Activated CD4-positive, alpha-beta memory T cell treated with anti-CD3 and anti-CD28 coated beads, Interleukin-2, amount 10 ng/mL, durations not matched to agents 7 days and 5 days (primary cell): Measurements from ENCODE around the gene KANK4. TPM values are rescaled to one million over a fixed set of nuclear protein-coding genes. Genes with fewer than 3 reads are reported as not detected.

ENCODE experiments used
- CTCF ChIA-PET: fragments of 350-600 bp; sonication (Branson Sonifier 250); formaldehyde crosslinking; loops from one replicate; lab custom pipeline; 2021; ENCODE audit warnings: antibody characterized with exemption, inconsistent platforms; lab: Charles Lee
- POLR2A ChIA-PET: fragments of 350-600 bp; sonication (Branson Sonifier 250); formaldehyde crosslinking; loops from one replicate; lab custom pipeline; 2021; ENCODE audit warnings: antibody characterized with exemption; lab: Charles Lee
- DNase-seq: peaks from one replicate; pipeline ENCODE4 v3.0.0-alpha.2; 2020
- H3K27ac Mint-ChIP-seq: one replicate; pipeline ENCODE4 v1.8.0; 2021; ENCODE audit warnings: mild to moderate bottlenecking, mixed read lengths
- H3K27me3 Mint-ChIP-seq: one replicate; pipeline ENCODE4 v1.8.0; 2021; ENCODE audit warnings: mixed read lengths
- H3K36me3 Mint-ChIP-seq: one replicate; pipeline ENCODE4 v1.8.0; 2021; ENCODE audit warnings: low read depth, mixed read lengths
- H3K4me1 Mint-ChIP-seq: one replicate; pipeline ENCODE4 v1.8.0; 2021; ENCODE audit warnings: mixed read lengths
- H3K4me3 Mint-ChIP-seq: one replicate; pipeline ENCODE4 v1.8.0; 2021; ENCODE audit warnings: mild to moderate bottlenecking, mixed read lengths
- H3K9me3 Mint-ChIP-seq: one replicate; pipeline ENCODE4 v1.8.0; 2021; ENCODE audit warnings: mixed read lengths
- total RNA-seq, 2 experiments: library from RNA; stranded (reverse); gene quantifications; one replicate each; pipeline ENCODE4 v1.2.3, GENCODE V29; 2021

The KANK4 gene
- total RNA-seq, 2 experiments from 2014 or later: not detected

GRCh38 chr1:62307895-62308492 lies 11.2 kb downstream of the KANK4 start:
- peaks cover 14% of the 10 kb centered on the region for H3K27me3 Mint-ChIP-seq
- no peaks in the 10 kb centered on the region for H3K9me3 Mint-ChIP-seq
- no peak for DNase-seq
- ChIA-PET POLR2A (no interaction called here), CTCF (no interaction called here)
- no peaks in the 10 kb centered on the region for H3K36me3 Mint-ChIP-seq
- no peak overlapping the region for H3K27ac Mint-ChIP-seq
- H3K4me3 Mint-ChIP-seq: no peak overlapping the region
- no peaks in the 10 kb centered on the region for H3K4me1 Mint-ChIP-seq

- CTCF ChIA-PET: no interaction called here
- no peaks in the 10 kb centered on the region for H3K4me1 Mint-ChIP-seq
- H3K36me3 Mint-ChIP-seq: no peaks in the 10 kb centered on the region
- H3K4me3 Mint-ChIP-seq: no peak overlapping the region
- no peak overlapping the region for H3K27ac Mint-ChIP-seq
- POLR2A ChIA-PET: no interaction called here
- no peak for DNase-seq
- peaks cover 13% of the 10 kb centered on the region for H3K27me3 Mint-ChIP-seq
- no peaks in the 10 kb centered on the region for H3K9me3 Mint-ChIP-seq
Measured at GRCh38 chr1:62307446-62307845, 11.8 kb downstream of the KANK4 start.

DNA sequence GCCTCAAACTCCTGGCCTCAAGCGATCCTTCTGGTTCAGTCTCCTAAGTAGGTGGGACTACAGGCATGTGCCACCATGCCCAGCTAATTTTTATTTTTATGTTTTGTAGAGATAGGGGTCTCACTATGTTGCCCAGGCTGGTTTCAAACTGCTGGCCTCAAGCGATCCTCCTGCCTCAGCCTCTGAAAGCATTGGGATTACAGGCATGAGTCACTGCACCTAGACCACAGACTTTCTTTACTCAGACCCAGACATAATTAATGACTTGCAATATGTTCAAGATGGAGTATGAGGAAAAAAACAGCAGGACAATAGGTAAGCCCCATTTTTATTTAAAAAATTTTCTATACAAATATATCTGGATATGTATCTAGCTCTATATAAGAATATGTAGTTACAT lies 13.2 kb downstream of the KANK4 start:
- Mint-ChIP-seq H3K27ac (no peak overlapping the region), H3K4me1 (no peaks in the 10 kb centered on the region), H3K9me3 (no peaks in the 10 kb centered on the region), H3K36me3 (no peaks in the 10 kb centered on the region), H3K27me3 (peaks cover 8% of the 10 kb centered on the region), H3K4me3 (no peak overlapping the region)
- no peak for DNase-seq
- CTCF ChIA-PET: no interaction called here
- POLR2A ChIA-PET: no interaction called here

- POLR2A ChIA-PET: no interaction called here
- Mint-ChIP-seq H3K27me3 (peaks cover 2% of the 10 kb centered on the region), H3K36me3 (no peaks in the 10 kb centered on the region), H3K9me3 (no peaks in the 10 kb centered on the region), H3K4me3 (no peak overlapping the region), H3K27ac (no peak overlapping the region), H3K4me1 (no peaks in the 10 kb centered on the region)
- no peak for DNase-seq
- CTCF ChIA-PET: no interaction called here
Measured at GRCh38 chr1:62304975-62305374, 14.3 kb downstream of the KANK4 start.

DNA sequence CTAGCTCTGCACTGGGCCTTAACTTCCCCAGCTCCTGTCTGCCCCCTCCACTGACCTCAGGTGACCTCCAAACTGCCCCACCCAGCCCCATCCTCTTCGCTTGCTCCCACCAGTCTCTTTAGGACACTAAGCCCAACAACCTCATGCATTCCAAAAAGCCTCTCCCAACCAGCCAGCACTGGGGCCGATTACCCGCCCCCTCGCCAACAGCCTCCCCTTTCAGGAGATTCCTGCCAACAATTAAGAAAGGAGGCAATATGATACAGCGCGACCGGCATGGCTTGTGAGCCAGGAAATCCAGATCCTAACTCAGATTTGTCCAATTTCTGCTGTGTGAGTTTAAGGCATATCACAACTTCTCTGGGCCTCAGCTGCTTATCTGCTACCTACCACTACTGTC lies 14.7 kb downstream of the KANK4 start:
- no peak overlapping the region for H3K27ac Mint-ChIP-seq
- no peak for DNase-seq
- no peaks in the 10 kb centered on the region for H3K36me3 Mint-ChIP-seq
- H3K4me1 Mint-ChIP-seq: no peaks in the 10 kb centered on the region
- CTCF ChIA-PET: no interaction called here
- peaks cover 2% of the 10 kb centered on the region for H3K27me3 Mint-ChIP-seq
- H3K4me3 Mint-ChIP-seq: no peak overlapping the region
- no peaks in the 10 kb centered on the region for H3K9me3 Mint-ChIP-seq
- POLR2A ChIA-PET: no interaction called here

DNA sequence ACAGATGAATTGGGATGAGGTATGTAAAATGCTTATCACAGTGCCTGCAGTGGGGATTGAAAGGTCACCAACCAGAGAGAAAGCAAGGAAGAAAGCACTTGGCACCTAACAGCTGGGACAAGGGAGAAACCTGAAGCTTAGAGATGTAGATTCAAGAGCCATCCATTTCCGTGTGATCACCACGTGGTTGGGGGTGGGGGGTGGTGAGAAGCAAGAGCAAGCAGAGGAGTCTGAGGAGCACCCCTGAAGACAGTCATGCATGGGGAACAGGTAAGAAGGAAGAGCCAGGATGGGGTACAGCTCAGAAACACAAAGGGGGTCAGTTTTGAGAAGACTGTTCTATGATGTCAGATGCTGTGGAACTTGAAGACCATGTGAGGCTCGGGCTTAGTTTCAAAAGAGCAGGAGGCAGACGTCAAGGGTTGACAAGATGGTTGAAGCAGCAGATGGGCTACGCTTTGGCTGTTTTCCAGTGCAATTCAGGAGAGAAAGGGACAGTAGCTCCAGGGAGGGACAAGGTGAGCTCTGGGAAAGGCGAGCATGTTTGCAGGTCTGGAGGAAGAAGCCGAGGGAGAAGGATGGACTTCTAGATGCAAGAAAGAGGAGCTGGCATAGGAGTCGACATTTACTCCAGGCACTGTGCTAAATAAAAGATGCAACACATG lies 17.4 kb downstream of the KANK4 start:
- Mint-ChIP-seq H3K9me3 (no peaks in the 10 kb centered on the region), H3K27ac (no peak overlapping the region), H3K4me1 (no peaks in the 10 kb centered on the region), H3K27me3 (peaks cover 5% of the 10 kb centered on the region), H3K36me3 (no peaks in the 10 kb centered on the region), H3K4me3 (no peak overlapping the region)
- CTCF ChIA-PET: no interaction called here
- POLR2A ChIA-PET: no interaction called here
- no peak for DNase-seq

GRCh38 chr1:62299426-62300200 lies 19.6 kb downstream of the KANK4 start:
- H3K9me3 Mint-ChIP-seq: no peaks in the 10 kb centered on the region
- peaks cover 7% of the 10 kb centered on the region for H3K4me1 Mint-ChIP-seq
- H3K27ac Mint-ChIP-seq: no peak overlapping the region
- DNase-seq: no peak
- no peaks in the 10 kb centered on the region for H3K36me3 Mint-ChIP-seq
- ChIA-PET POLR2A (no interaction called here), CTCF (interaction anchor here (1.1 kb wide), 1 partner anchor 108 kb away, joined by 3 read pairs; no protein-coding TSS in a partner anchor)
- peaks cover 4% of the 10 kb centered on the region for H3K27me3 Mint-ChIP-seq
- no peak overlapping the region for H3K4me3 Mint-ChIP-seq

DNA sequence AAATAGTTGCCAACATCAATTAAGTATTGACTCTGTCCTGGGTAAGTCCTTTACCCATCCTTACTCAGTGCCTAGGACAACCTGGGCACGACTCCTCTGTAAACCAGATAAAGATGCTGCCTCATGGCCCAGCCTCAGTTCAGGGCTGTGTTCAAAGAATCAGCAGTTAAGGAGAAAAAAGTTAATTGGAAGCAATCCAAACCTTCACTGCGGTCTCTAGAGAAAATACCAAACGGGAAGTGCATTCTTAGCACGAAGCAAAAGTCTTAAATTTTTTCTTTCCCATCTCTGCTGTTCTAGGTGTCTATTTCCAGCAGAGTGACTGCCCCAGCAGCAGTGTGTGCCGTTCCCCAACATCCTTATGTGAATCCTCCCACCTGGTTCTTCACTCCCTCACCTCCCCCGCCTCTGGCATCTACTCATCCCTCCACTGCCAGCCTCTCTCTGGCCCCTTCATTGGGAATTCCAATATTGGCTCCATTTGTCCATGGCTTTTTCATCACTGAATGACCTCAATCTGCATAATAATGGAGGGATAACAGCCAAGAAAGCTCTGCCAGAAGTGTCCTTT lies 23.2 kb downstream of the KANK4 start:
- Mint-ChIP-seq H3K9me3 (no peaks in the 10 kb centered on the region), H3K4me3 (no peak overlapping the region), H3K36me3 (no peaks in the 10 kb centered on the region), H3K4me1 (peaks cover 7% of the 10 kb centered on the region), H3K27ac (no peak overlapping the region), H3K27me3 (peaks cover 4% of the 10 kb centered on the region)
- DNase-seq: no peak
- POLR2A ChIA-PET: no interaction called here
- CTCF ChIA-PET: no interaction called here

DNA sequence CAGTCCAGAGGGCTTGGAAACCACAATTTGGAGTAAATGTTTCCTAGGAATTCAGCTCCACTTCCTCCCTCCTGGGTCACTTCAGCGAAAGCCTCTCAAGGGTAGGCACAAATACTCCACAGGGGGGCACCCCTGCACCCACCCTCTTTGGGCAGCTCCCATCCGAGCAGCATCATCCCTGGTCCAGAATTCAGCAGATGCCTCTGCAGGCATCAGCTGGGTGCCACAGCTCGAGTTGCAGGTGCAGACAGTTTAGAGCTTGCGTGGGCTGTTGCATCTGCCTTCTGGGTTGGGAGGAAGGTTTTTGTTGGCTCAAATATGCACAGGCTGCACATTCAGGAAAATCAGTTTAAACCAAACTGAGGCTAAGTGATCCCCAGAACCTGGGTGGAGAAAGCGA lies 25.0 kb downstream of the KANK4 start:
- H3K27ac Mint-ChIP-seq: no peak overlapping the region
- H3K27me3 Mint-ChIP-seq: peaks cover 4% of the 10 kb centered on the region
- no peaks in the 10 kb centered on the region for H3K36me3 Mint-ChIP-seq
- no peak for DNase-seq
- peaks cover 7% of the 10 kb centered on the region for H3K4me1 Mint-ChIP-seq
- H3K4me3 Mint-ChIP-seq: no peak overlapping the region
- H3K9me3 Mint-ChIP-seq: no peaks in the 10 kb centered on the region
- CTCF ChIA-PET: no interaction called here
- POLR2A ChIA-PET: no interaction called here

DNA sequence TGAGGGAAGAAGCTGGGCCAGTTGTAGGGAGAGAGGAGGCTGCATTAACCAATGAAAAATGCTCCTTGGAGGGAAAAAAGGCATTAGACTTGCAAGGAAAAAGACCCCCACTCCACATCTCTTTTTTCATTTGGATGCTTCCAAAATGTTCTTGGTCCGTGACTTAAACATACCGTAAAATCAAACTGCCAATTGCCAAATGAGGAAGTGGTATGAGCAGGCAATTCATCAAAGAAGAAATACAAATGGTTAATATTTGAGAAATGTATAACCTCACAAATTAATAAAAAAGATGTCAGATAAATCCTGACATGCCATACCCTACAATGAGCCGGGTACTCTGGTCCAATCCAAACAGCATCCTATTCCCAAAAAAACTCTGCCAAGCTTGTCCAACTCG lies 30.6 kb downstream of the KANK4 start:
- DNase-seq: no peak
- Mint-ChIP-seq H3K9me3 (no peaks in the 10 kb centered on the region), H3K27ac (no peak overlapping the region), H3K4me1 (no peaks in the 10 kb centered on the region), H3K4me3 (no peak overlapping the region), H3K36me3 (no peaks in the 10 kb centered on the region), H3K27me3 (peaks cover 27% of the 10 kb centered on the region)
- ChIA-PET POLR2A (no interaction called here), CTCF (no interaction called here)

DNA sequence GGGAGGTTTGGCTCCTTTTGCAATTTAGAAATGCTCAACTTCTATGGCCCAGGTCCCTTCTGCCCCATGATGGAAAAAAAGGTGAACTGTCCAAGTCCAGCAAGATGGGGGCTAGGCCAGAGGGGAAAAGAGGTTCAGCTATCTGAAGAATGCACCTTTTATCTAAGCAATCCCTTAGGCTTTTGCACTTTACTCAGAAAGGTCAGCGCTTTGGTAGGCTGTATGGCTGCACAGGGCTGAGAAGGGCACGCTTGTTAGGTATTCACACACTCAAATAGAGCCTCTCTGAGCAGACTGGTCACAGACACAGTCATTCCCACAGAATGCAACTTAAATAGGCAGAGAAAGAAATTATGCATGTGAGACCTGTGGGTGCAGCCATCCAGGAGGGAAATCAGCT lies 31.0 kb downstream of the KANK4 start:
- Mint-ChIP-seq H3K4me3 (no peak overlapping the region), H3K27ac (no peak overlapping the region), H3K9me3 (no peaks in the 10 kb centered on the region), H3K4me1 (no peaks in the 10 kb centered on the region), H3K27me3 (peaks cover 30% of the 10 kb centered on the region), H3K36me3 (no peaks in the 10 kb centered on the region)
- DNase-seq: no peak
- POLR2A ChIA-PET: no interaction called here
- CTCF ChIA-PET: no interaction called here

DNA sequence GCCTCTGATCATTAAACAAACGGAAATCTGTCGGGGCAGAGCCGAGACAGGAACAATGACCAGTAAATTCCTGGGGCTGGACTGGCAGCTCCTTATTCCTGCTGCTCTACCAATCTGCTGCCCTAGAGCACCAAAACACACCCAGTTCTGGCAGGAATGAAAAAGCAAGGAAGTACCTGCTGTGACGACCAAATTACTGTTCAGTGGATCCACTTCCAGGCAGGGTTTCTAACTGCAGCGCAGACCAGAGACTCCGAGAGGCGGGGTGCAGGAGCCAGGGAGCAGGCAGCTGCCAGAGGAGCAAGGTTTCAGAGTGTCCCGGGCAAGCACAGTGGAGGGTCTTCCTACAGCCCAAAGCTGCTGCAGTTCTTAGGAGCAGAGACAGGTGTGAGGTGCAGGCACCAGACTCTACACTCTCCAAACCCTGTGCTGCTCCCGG lies 32.4 kb downstream of the KANK4 start:
- POLR2A ChIA-PET: no interaction called here
- Mint-ChIP-seq H3K27ac (no peak overlapping the region), H3K4me3 (no peak overlapping the region), H3K36me3 (no peaks in the 10 kb centered on the region), H3K9me3 (no peaks in the 10 kb centered on the region), H3K4me1 (no peaks in the 10 kb centered on the region), H3K27me3 (peaks cover 32% of the 10 kb centered on the region)
- CTCF ChIA-PET: no interaction called here
- no peak for DNase-seq

DNA sequence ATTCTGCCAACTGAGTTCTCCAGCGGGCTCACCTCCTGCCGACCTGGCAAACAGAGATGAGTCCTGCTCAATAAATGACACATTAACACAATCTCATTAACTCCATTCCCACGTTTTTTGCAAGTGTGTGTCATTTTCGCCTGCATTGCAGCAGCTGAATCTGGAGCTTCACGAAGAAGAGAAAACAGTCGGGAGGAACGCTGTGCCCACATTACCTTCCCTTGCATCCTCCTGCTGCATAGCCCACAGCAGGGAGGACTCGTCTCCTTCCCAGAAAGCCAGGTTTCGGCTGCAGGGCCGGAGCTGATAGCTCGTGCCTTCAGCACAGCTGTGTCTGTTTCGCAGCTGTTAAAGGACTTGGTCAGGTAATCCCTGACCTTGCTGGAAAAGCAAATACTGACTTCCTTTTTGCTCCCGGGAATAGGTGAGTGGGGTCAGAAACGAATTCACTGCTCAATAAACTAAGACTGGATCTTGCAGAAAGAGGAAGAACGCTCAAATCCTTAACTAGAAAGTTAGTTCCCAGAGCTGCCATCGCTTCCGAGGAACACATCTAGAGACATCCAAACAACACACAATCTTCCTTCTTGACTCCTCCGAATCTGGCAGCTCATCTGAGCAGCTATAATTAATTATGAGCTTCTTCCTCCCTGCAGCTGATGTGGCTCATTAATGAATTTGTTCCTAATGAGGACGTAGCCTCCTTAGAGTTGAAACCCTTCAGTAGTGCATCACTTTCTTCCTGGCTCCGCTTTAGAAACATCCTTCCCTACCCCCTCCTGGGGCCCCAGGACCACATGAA lies 33.0 kb downstream of the KANK4 start:
- H3K36me3 Mint-ChIP-seq: no peaks in the 10 kb centered on the region
- no peak overlapping the region for H3K4me3 Mint-ChIP-seq
- POLR2A ChIA-PET: no interaction called here
- H3K9me3 Mint-ChIP-seq: no peaks in the 10 kb centered on the region
- peaks cover 32% of the 10 kb centered on the region for H3K27me3 Mint-ChIP-seq
- no peak overlapping the region for H3K27ac Mint-ChIP-seq
- no peak for DNase-seq
- CTCF ChIA-PET: no interaction called here
- no peaks in the 10 kb centered on the region for H3K4me1 Mint-ChIP-seq
